GM18502 (cell line): ENCODE data around the gene PARP4.
"Not testable (repeated sequence)": the region's sequence is repeated elsewhere in the genome, so short reads cannot be mapped to it uniquely, and the experiment has no call there.

Experiments used
- ATAC-seq: cut with Tn5 transposase; IDR thresholded peaks from one replicate; pipeline ENCODE4 v1.9.1; 2021; ENCODE audit warnings: mild to moderate bottlenecking; ENCODE audit not compliant: unreplicated experiment, poor library complexity

The PARP4 gene

DNA sequence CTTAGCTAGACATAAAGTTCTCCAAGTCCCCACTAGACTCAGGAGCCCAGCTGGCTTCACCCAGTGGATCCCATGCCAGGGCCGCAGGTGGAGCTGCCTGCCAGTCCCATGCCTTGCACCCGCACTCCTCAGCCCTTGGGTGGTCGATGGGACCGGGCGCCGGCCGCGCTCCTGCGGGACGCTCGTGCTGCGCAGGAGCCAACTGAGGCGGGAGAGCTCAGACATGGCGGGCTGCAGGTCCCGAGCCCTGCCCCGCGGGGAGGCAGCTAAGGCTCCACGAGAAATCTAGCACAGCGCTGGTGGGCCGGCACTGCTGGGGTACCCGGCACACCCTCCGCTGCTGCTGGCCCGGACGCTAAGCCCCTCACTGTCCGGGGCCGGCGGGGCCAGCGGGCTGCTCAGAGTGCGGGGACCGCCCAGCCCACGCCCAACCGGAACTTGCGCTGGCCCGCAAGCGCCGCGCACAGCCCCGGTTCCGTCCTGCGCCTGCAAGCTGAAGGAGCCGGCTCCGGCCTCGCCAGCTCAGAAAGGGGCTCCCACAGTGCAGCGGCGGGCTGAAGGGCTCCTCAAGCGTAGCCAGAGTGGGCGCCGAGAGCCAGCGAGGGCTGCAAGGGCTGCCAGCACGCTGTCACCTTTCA, 5.8 kb downstream of the PARP4 start:
- ATAC-seq, result no peak

DNA sequence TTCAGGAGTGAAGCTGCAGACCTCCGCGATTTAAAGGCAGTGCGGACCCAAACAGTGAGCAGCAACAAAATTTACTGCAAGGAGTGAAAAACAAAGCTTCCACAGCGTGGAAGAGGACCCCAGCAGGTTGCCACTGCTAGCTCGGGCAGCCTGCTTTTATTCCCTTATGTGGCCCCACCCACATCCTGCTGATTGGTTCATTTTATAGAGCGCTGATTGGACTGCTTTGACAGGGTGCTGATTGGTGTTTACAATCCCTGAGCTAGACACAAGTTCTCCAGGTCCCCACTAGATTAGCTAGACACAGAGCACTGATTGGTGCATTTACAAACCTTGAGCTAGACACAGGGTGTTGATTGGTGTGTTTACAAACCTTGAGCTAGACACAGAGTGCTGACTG, 6.3 kb downstream of the PARP4 start:
- ATAC-seq, result not testable (repeated sequence)

DNA sequence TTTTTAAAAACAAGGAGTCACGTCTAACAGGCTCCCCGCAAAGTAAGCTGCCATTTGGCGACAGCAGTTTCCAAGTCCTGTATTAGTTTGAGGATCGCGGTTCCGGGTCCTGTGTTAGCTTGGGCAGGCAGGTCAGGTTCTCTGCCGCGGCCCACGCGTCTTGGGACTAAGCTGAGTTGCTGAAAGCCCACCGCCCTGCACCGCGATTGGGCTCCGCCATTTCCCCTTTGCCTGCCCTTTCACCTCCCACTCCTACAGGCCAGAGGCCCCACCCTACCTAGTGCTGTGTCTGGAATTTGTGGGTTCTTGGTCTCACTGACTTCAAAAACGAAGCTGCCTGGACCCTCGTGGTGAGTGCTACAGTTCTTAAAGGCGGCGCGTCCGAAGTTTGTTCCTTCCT, 6.8 kb downstream of the PARP4 start:
- ATAC-seq, result no peak

DNA sequence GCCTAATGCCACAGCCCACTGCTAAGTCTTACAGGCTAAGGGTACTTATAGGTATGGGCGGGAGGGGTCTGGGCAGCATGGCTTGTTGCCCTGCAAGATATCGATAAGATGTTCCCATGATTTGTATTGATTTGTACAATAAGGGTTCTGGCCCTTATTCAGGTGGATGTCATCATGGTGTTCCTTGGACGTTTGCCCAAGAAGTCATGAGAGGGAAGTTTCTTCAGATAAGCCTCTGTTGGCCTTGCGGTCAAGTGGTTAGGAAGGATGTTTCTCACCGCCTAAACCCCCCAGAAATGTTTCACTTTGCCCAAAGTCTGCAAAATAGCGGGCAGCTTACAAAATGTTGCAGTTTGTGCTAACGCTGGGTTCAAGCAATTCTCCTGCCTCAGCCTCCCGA, 7.3 kb downstream of the PARP4 start:
- ATAC-seq, result no peak

DNA sequence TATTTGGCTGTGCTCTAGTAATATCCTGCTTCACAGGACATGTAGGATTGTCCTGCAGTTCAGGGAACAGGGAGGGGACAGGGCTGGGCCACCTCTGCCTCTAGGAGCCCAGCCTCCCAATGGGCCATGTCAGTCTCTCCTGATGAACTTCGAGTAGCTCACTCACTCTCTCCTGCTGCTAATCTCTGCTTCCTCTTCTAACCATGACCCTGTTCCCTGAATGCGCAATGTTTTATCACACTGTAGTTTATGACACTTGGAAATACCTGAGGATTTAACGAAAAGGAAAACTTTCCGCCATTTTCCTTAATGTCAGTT, 9.2 kb downstream of the PARP4 start:
- no peak for ATAC-seq

DNA sequence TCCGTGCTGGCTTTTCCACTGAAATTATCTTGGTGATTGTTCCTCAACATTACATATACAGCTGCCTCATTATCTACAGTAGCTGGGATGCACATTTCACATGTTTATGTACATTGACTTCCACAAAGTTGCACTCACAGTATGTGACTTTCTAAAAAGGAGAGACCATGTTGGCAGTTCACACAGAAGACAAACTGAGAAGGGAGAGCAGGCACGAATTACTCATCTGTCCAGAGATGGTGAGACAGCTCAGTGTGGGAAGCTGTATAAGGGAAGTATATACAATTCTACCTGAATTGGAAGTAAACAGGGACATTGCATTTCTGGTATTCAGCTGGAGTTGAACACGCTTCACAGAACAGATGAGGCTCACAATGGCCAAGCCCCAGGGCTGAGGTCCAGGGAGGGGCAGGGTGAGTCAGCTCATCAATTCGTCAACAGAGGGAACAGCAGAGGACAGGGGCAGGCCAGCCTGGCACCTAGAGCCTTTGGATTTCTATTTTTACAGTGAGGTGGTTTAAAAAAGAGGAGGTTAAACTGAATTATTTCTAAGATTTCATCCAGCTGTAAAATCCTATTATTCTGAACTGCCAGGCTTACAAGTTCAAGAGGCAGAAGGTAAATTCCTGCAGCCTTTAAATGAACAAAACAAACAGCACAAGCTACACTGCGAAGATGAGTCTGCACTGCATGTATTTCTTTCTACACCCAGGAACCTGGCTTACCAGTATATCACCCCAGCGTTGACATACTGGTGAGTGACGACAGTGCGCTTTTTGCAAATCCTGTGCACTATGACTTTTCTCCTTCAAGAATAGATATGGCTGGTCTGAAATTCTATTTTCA, 9.8 kb downstream of the PARP4 start:
- no peak for ATAC-seq

DNA sequence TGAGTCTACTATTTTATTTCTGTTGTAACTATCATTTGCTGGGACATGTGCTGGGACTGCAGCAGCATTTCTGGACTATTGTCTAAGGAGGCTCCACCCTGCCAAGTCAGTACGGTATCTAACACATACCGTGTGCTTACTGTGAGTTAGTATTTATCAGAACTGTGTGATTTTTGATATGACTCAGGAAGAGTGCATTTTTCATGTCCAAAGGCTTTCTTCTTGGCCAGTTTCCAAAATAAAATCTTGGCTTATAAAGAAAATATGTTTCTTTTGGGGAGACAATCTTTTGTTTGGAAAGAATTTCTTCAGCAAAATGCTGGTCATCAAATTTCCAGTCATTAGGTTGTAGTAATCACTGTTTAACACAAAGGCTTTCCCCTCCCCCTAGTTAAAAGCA, 11.6 kb downstream of the PARP4 start:
- no peak for ATAC-seq

DNA sequence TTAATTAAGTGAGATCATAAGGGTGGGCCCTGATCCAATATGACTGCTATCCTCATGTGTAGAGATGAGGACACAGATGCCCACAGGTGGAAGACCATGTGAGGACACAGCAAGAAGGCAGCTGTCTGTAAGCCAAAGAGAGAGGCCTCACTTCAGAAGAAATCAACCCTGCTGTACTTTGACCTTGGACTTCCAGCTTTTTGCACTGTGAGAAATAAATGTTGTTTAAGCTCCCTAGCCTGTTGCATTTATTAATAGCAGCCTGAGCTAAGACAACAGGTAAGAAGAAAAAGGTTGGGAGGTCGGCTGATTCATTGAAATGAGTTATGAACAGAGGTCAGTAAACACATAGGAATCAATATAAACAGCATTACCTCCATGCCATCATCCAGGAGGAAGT, 14.8 kb downstream of the PARP4 start:
- no peak for ATAC-seq

DNA sequence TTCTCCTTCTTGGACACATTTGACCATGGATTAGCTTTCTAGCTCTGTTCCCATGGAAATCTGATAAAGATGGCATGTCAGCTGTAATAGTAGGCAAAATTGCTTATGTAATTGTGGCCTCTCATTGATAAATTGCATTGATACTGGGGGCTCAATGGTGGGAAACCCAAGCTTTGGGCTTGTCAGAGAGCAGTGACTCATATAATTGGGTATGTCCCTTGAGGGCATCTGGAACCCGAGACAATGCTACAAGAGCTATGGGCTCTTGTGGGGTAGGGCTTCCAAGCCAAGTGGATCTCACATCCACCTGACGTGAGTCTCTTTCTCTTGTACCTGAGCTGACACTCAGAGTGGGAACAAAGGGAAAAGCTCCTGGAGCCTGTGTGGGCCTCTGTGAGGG, 16.3 kb downstream of the PARP4 start:
- not testable (repeated sequence) for ATAC-seq

DNA sequence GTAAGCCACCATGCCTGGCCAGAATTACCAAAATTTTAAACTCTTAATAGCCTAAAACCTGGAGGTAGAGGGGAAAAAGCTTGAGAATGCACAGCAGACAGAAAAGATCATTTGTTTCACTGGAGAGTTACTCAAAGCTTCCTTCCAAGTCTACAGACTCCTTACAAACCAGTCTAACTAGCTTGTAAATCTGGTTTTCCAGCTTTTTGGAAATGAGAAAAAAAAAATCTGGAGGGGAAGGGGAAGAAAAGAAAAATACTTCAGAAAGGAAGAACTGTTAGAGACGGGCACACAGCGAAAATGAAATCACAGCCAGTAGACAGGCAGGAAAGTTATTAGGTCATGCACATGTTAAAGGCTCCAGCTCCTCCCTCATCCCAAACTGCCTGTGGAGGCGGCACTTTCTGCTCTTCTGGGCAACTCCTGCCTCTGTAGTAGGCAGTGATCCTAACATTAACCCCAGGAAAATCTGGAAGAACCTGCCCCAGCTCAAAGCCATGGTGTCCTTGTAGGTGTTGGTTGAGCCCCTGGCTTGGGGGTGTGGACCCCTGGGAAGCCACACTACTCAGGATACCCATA, 17.3 kb downstream of the PARP4 start:
- no peak for ATAC-seq

DNA sequence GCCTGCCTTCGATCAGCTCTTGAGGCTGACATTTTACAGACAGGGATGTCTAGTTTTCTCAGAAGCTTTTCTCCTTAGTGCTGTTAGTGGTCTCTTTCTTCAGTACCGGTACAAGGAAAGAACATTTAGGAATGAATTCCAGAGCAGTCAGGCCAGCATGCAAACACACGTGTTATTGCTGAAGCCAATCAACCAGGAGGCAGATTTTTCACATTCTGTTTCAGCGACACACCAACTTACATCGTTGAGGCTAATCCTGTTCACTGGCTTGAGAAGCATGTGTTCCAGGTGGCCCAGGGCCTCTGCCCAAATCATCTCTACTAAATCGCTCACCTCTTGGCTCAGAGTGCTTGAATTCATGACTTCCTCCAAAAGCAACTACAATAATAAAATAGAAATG, 19.2 kb downstream of the PARP4 start:
- no peak for ATAC-seq

DNA sequence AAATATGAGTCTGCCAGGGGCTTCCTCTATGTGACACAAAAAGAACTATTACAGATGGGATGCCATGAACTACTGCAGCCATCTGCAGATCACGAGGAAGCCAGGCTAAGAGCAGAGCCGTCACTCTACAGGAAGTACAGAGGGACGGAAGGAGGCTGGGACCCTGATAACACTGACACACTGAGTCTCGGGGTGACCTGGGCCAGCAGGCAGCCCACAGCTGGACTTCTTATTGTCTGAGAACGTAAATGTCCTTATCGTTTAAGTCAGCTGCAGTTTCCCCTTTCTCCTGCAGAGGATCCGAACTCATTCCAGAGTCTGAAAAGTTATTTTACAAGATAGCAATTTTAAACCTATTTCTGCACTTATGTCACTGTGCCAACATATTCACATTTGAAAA, 20.7 kb downstream of the PARP4 start:
- ATAC-seq, result no peak

DNA sequence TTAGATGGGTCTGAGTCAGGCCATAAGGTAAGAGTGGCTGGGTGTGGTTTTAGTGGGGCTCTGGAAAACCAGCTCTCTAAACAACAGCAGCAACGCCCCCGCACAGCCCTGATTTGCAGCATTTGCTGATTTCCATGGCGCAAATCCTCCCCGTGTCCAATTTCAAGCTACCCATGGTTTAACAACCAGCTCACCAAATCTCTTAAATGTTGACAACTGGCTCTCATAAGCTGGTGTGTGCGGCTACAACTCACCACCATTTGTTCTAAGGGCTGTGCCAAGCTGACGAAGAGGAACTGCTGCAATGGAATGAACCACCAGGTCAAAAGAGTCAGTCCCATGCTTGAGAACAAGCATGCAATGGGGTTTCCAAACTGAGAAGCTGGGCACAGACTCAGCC, 22.9 kb downstream of the PARP4 start:
- ATAC-seq, result no peak

DNA sequence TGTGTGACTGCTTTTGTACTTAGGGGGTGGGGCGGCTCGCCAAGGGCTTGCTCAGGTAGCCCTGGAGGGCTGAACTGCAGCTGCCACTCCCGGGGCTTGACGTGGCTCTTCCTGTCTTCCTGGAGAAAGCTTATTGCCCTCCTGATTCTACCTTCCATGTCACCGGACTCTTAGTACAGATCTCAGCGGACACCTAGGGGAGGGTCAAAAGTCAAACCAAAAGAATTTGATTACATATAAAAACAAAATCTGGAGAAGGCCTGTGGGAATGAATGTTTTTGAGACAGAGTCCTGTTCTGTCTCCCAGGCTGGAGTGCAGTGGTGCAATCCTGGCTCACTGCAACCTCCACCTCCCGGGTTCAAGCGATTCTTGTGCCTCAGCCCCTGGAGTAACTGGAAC, 24.5 kb downstream of the PARP4 start:
- not testable (repeated sequence) for ATAC-seq

DNA sequence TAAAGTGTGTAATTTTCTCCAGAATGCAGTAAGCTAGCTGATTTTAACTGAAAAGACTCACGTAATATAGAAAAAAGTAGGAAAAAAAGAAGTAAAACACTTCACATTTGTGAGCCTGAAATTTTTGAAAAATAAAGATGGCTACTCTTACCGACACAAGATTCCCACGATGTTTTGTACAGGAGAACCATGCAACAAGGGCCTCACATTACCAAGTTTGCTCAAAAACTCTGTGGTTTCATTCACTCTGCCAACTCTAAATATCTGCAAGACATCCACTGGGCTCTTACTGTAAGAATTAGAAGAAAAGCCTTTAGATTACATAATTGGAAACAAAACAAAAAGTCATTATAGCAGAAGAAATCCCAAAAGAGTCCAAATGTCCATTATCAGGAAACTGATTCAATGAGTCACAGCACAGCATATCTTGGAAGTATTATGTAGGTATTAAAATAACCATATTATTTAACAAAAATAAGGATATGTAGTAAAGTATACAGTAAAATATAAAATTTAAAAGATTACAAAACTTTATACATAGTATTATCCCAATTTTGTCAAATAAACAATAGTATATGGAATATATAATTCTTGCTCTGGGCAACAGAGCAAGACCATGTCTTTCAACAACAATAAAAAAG, 26.4 kb downstream of the PARP4 start:
- ATAC-seq, result not testable (repeated sequence)

DNA sequence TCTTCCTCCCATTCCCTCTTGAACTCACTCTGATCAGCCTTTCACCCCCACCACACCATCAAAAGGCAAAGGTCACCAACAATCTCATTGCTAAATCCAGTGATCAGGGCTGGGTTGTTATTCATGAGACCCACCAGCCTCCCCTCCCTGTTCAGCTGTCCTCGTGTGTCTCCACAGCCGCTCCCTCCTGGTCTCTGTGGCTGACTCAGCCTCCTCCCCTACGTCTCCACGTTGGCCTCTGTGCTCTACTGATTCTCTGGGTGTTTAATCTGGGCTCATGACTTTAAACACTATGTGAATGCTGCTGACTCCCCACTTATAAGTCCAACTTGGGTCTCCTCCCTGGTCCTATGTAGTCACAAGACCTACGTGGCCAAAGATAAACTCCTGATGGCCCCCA, 38.9 kb downstream of the PARP4 start:
- ATAC-seq, result no peak

DNA sequence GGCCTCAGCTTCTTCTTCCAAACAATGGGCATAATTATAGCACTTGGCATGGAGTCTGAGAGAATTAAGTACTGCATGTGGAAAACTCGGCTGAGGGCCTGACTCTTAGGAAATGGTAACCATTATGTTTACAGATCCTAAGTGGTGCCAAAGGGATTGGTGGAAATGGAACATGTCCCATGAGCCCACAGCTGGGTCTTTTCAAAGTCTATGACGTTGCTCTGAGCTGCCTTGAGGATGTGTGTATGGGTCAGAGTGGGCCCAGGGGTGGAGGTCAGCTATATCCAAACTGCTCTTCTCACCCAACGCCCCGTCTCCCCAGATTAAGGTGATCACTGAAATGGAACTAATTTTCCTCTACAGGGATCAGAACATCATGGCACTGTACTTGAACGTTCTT, 40.4 kb downstream of the PARP4 start:
- ATAC-seq, result not testable (repeated sequence)

DNA sequence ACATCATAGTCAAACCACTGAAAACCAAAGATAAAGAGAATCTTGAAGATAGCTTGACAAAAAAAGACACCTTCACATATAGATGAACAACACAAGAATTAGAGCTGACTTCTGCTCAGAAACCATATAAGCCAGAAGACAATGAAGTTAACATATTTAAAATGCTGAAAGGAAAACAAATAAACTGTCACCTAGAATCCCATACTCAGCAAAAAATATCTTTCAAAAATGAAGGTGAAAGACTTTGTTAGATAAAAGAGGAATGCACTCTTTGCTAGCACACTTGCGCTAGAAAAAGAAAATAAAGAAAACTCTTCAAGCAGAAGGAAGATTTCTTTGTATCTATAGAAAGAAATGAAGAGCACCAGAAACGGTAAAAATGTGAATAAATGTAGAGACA, 49.5 kb downstream of the PARP4 start:
- no peak for ATAC-seq

DNA sequence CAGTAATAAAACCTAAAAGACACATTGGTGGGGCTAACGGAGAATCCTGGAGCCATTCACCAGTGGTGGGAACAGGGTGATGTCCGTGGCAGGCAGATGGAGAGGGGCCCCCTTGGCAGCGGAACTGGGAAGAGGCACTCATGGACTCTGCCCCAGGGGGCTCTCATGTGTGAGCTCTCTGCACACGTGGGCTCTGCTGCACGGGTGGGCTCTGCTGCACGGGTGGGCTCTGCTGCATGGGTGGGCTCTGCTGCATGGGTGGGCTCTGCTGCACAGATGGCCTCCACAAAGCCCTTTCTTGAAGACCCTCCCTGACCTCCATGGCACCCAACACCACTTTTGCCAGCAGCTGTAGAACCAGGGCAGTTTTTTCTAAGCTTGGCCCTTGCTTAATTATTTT, 52.3 kb downstream of the PARP4 start:
- ATAC-seq, result no peak

DNA sequence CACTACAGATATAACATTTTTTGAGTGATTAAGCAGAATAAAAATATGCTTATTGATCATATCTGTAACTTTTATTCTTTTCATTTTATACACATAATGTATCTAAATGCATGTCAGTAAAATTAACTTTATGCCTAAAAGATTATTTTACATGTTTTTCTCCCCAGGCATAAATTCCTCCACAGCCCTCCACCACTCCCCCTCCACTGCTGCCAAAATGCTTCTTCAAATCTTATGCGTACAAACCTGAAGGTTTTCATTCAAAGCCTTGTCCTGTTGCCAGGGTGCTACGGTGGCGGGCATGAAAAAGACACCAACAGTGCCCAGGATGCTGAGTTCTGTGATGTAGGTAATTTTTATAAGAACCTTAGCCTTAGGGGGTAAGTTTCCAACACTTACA, 52.9 kb downstream of the PARP4 start:
- no peak for ATAC-seq

DNA sequence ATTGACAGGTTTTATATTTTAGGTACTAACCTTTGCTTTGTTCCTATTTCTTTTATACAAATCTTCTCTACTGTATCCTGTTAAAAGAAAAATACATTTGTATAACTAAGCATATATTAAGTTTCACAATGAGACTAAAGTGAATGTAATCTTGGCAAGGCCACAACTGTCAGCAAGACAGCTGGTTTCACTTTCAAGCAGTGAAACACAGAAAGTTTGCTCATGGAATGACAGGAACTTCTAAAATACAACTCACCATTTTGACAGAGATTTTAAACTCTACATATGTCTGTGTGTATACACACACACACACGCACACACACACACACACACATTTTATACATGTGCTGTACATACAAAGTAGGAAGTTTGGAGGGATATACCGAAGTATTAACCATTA, 53.3 kb downstream of the PARP4 start:
- peak; percentile 65 for ATAC-seq
